Subcutaneous abdominal adipose tissue (tissue), 5 donors: ENCODE data around the gene KCNT1.

Experiments used
- H3K27ac ChIP-seq: one replicate; pipeline ENCODE4 v1.7.0; 2013; ENCODE audit warnings: low read depth, mild to moderate bottlenecking, inconsistent platforms, low read length, moderate library complexity
- H3K27me3 ChIP-seq, 5 donors: one replicate each; pipeline ENCODE4 v1.7.0; 2013; ENCODE audit warnings: low read length in 5 of 5, inconsistent platforms in 1 of 5; ENCODE audit not compliant: control insufficient read depth in 5 of 5, insufficient read depth in 4 of 5
- H3K36me3 ChIP-seq, 5 donors: one replicate each; pipeline ENCODE4 v1.7.0; 2013; ENCODE audit warnings: low read length in 5 of 5; ENCODE audit not compliant: control insufficient read depth in 5 of 5, insufficient read depth in 5 of 5
- H3K4me1 ChIP-seq, 5 donors: one replicate each; pipeline ENCODE4 v1.7.0; 2013; ENCODE audit warnings: low read length in 5 of 5, mild to moderate bottlenecking in 3 of 5, moderate library complexity in 1 of 5; ENCODE audit not compliant: control insufficient read depth in 5 of 5, insufficient read depth in 5 of 5
- H3K4me3 ChIP-seq, 5 donors: one replicate each; pipeline ENCODE4 v1.7.0; 2013; ENCODE audit warnings: low read length in 5 of 5, low read depth in 1 of 5
- H3K9ac ChIP-seq, 5 donors: one replicate each; pipeline ENCODE4 v1.7.0; 2013; ENCODE audit warnings: low read length in 5 of 5, mild to moderate bottlenecking in 4 of 5, moderate library complexity in 3 of 5
- H3K9me3 ChIP-seq, 5 donors: one replicate each; pipeline ENCODE4 v1.7.0; 2013; ENCODE audit warnings: low read length in 5 of 5; ENCODE audit not compliant: control insufficient read depth in 5 of 5
- donor health status: healthy.
- donor health status: healthy.
- donor health status: healthy.
- donor health status: healthy.
- donor health status: healthy.

Gene KCNT1

DNA sequence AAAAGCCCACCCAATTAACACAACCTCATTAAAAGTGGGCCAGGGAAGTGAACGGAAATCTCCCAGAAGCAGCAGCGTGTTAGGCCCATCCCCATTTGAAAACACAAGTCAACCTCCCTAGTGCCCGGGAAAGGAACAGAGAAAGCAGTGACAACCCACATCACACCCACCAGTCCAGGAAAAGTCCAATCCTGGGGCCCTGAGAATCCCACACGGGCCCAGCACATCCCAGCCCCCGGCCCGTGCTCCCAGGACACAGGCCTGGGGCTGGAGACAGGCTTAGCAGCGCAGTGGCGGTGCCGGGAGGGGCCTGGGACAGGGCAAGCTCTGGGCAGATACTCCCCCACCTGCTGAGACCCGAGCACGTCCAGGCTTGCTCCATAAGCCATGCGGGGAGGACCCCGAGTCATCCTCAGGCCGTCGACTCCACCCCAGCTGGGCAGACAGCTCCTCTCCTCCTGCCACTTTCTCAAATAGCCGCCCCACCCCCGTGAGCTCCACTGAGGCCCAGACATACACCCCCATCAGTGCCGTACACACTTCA is 101.0 kb downstream of the KCNT1 start:
- Histone ChIP-seq H3K27me3 (peaks cover 0 to 4% (median 0%) of the 10 kb centered on the region in 5 donors), H3K9ac (no peak overlapping the region), H3K4me1 (peaks cover 0 to 2% (median 0%) of the 10 kb centered on the region in 5 donors), H3K4me3 (no peak overlapping the region), H3K36me3 (no peaks in the 10 kb centered on the region), H3K27ac (no peak overlapping the region), H3K9me3 (no peaks in the 10 kb centered on the region)

- Histone ChIP-seq H3K4me1 (no peaks in the 10 kb centered on the region), H3K9ac (no peak overlapping the region), H3K4me3 (no peak overlapping the region), H3K9me3 (no peaks in the 10 kb centered on the region), H3K27ac (no peak overlapping the region), H3K36me3 (no peaks in the 10 kb centered on the region), H3K27me3 (no peaks in the 10 kb centered on the region)
These were observed 101.5 kb downstream of the KCNT1 start for GRCh38 chr9:135803441-135803840.

- Histone ChIP-seq H3K4me3 (no peak overlapping the region), H3K4me1 (peaks cover 0 to 4% (median 3%) of the 10 kb centered on the region in 5 donors), H3K9ac (no peak overlapping the region), H3K9me3 (no peaks in the 10 kb centered on the region), H3K27ac (no peak overlapping the region), H3K27me3 (no peaks in the 10 kb centered on the region), H3K36me3 (peaks cover 0 to 3% (median 1%) of the 10 kb centered on the region in 5 donors)
These were observed 102.8 kb downstream of the KCNT1 start for GRCh38 chr9:135804581-135805421.

- no peak overlapping the region for H3K27ac ChIP-seq
These were observed 103.5 kb downstream of the KCNT1 start for GRCh38 chr9:135805422-135806022.

GRCh38 chr9:135809166-135809565 is 107.2 kb downstream of the KCNT1 start:
- Histone ChIP-seq H3K27ac (no peak overlapping the region), H3K4me3 (no peak overlapping the region), H3K9me3 (no peaks in the 10 kb centered on the region), H3K4me1 (peaks cover 0 to 4% (median 3%) of the 10 kb centered on the region in 5 donors), H3K27me3 (no peaks in the 10 kb centered on the region), H3K9ac (no peak overlapping the region), H3K36me3 (peaks cover 0 to 44% (median 36%) of the 10 kb centered on the region in 5 donors)

More at GRCh38 chr9:135805422-135806022, 103.5 kb downstream of the KCNT1 start:
- Histone ChIP-seq H3K4me1 (peaks cover 0 to 4% (median 3%) of the 10 kb centered on the region in 5 donors), H3K27me3 (no peaks in the 10 kb centered on the region), H3K9ac (no peak overlapping the region), H3K9me3 (no peaks in the 10 kb centered on the region), H3K4me3 (no peak overlapping the region), H3K36me3 (peaks cover 0 to 10% (median 8%) of the 10 kb centered on the region in 5 donors)

- Histone ChIP-seq H3K9ac (no peak overlapping the region), H3K27me3 (no peaks in the 10 kb centered on the region), H3K4me3 (no peak overlapping the region), H3K27ac (no peak overlapping the region), H3K9me3 (no peaks in the 10 kb centered on the region), H3K4me1 (peaks cover 0 to 4% (median 3%) of the 10 kb centered on the region in 5 donors), H3K36me3 (peaks cover 0 to 61% (median 53%) of the 10 kb centered on the region in 5 donors)
These were observed 109.0 kb downstream of the KCNT1 start for GRCh38 chr9:135810806-135811575.

GRCh38 chr9:135811801-135812200 is 109.8 kb downstream of the KCNT1 start:
- H3K36me3 ChIP-seq: peaks cover 0 to 69% (median 61%) of the 10 kb centered on the region in 5 donors
- no peaks in the 10 kb centered on the region for H3K9me3 ChIP-seq
- no peak overlapping the region for H3K4me3 ChIP-seq
- H3K27me3 ChIP-seq: no peaks in the 10 kb centered on the region
- H3K27ac ChIP-seq: no peak overlapping the region
- peaks cover 0 to 4% (median 3%) of the 10 kb centered on the region in 5 donors for H3K4me1 ChIP-seq
- no peak overlapping the region for H3K9ac ChIP-seq

DNA sequence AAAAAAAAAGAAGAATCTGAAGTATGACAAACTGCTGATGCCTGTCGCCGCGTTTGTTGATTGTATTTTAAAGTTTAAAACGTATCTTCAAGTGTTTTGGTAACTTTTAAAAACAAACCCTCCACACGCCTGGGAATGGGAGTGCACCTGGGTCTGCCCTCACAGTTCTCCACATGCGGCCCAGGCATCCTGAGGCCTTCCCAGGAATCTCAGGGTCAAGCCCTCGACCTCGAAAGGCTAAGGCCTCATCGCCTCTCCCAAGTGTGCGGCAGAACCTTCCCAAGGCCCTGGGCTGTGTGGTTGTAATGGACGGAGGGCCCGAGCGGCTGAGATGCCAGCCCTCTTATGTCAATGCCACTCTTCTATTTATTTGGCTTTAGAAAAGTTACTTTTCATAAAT is 111.0 kb downstream of the KCNT1 start:
- Histone ChIP-seq H3K4me3 (no peak overlapping the region), H3K4me1 (peaks cover 0 to 4% (median 3%) of the 10 kb centered on the region in 5 donors)

DNA sequence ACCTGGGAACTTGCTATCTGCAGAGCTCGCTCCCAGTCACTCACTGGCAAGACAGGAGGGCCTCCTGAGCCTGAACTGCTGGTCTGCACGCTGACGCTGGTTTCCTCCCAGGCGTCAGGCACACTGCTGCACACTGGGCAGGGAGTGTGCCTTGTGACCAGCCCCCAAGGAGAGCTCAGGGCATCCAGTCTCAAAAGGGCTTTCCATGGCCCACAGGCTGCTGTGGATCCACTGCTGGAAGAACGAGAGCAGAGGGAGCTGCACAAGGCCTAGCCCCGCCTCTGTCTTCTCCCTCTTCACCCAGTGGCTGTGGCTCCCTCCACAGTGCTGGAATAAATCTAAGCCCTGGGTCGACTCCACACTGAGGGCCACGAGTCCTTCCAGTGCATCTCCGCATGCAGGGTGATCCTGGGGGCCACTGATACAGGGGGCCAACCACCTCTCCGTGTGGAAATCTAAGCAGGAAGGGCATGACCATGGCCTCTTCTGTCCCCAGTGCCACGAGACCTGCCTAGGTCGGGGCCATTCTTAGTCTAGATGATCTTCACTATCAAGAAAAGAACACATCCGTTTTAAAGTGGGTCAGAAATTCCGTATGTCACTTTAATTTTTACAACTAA is 111.8 kb downstream of the KCNT1 start:
- Histone ChIP-seq H3K9ac (no peak overlapping the region), H3K4me3 (no peak overlapping the region), H3K27me3 (no peaks in the 10 kb centered on the region), H3K27ac (no peak overlapping the region), H3K36me3 (peaks cover 0 to 88% (median 81%) of the 10 kb centered on the region in 5 donors), H3K9me3 (no peaks in the 10 kb centered on the region), H3K4me1 (peaks cover 0 to 4% (median 3%) of the 10 kb centered on the region in 5 donors)

More for the DNA sequence above, 111.0 kb downstream of the KCNT1 start:
- H3K36me3 ChIP-seq: peaks cover 0 to 80% (median 73%) of the 10 kb centered on the region in 5 donors
- no peak overlapping the region for H3K27ac ChIP-seq
- no peaks in the 10 kb centered on the region for H3K27me3 ChIP-seq
- H3K9me3 ChIP-seq: no peaks in the 10 kb centered on the region
- H3K9ac ChIP-seq: no peak overlapping the region
